Measurements from ENCODE around the gene HOXD3.

The HOXD3 gene

GRCh38 chr2:176135035-176135440 lies 22.1 kb upstream of the HOXD3 start:
- in situ Hi-C loops (cut with MboI; ENCODE audit: low pct_unique_long_range_greater_than_20kb, low sequenced_read_pairs, unreplicated experiment), result loop anchor here (5.0 kb wide), 1 partner anchor 502 kb away; no protein-coding TSS in a partner anchor
- DNase-seq (ENCODE audit: low spot score), result no peak
- no peak for TF ChIP-seq CTCF (IDR thresholded peaks at IDR 0.05; ENCODE audit: extremely low read depth, insufficient read depth, missing control alignments)

GRCh38 chr2:176136374-176137251 lies 20.5 kb upstream of the HOXD3 start:
- no peak for TF ChIP-seq CTCF (IDR thresholded peaks at IDR 0.05; ENCODE audit: extremely low read depth, insufficient read depth, missing control alignments)
- DNase-seq (ENCODE audit: low spot score), result no peak
- in situ Hi-C loops (cut with MboI; ENCODE audit: low pct_unique_long_range_greater_than_20kb, low sequenced_read_pairs, unreplicated experiment), result loop anchor here (5.0 kb wide), 1 partner anchor 501 kb away; no protein-coding TSS in a partner anchor

- TF ChIP-seq CTCF (IDR thresholded peaks at IDR 0.05; ENCODE audit: extremely low read depth, insufficient read depth, missing control alignments), result no peak
- in situ Hi-C loops (cut with MboI; ENCODE audit: low pct_unique_long_range_greater_than_20kb, low sequenced_read_pairs, unreplicated experiment), result loop anchor here (5.0 kb wide), 1 partner anchor 500 kb away; no protein-coding TSS in a partner anchor
- no peak for DNase-seq (ENCODE audit: low spot score)
Observed at GRCh38 chr2:176137252-176137580, 19.9 kb upstream of the HOXD3 start.

- TF ChIP-seq CTCF (IDR thresholded peaks at IDR 0.05; ENCODE audit: extremely low read depth, insufficient read depth, missing control alignments), result no peak
- in situ Hi-C loops (cut with MboI; ENCODE audit: low pct_unique_long_range_greater_than_20kb, low sequenced_read_pairs, unreplicated experiment), result loop anchor here (5.0 kb wide), 1 partner anchor 499 kb away; no protein-coding TSS in a partner anchor
- DNase-seq (ENCODE audit: low spot score), result no peak
Observed at GRCh38 chr2:176137906-176138305, 19.2 kb upstream of the HOXD3 start.

- in situ Hi-C loops (cut with MboI; ENCODE audit: low pct_unique_long_range_greater_than_20kb, low sequenced_read_pairs, unreplicated experiment), result loop anchor here (5.0 kb wide), 1 partner anchor 499 kb away; no protein-coding TSS in a partner anchor
- TF ChIP-seq CTCF (IDR thresholded peaks at IDR 0.05; ENCODE audit: extremely low read depth, insufficient read depth, missing control alignments), result no peak
- DNase-seq (ENCODE audit: low spot score), result no peak
Observed at GRCh38 chr2:176138526-176138922, 18.6 kb upstream of the HOXD3 start.

GRCh38 chr2:176138923-176139660 lies 18.0 kb upstream of the HOXD3 start:
- in situ Hi-C loops (cut with MboI; ENCODE audit: low pct_unique_long_range_greater_than_20kb, low sequenced_read_pairs, unreplicated experiment), result loop anchor here (5.0 kb wide), 1 partner anchor 498 kb away; no protein-coding TSS in a partner anchor
- DNase-seq (ENCODE audit: low spot score), result no peak
- no peak for TF ChIP-seq CTCF (IDR thresholded peaks at IDR 0.05; ENCODE audit: extremely low read depth, insufficient read depth, missing control alignments)

Data from GM13977 (cell line).